ENCODE measurements around the gene ZNF664. TPM values are rescaled to one million over a fixed set of nuclear protein-coding genes. Genes with fewer than 3 reads are reported as not detected.
A peak's percentile ranks its signal among the peaks of the same experiment; 100 is the strongest.

The ZNF664 gene
- total and polyA plus RNA-seq, 2 donors (not counting 1 experiment from before 2014, with no cell fraction given) = 14.3 to 47.1 TPM

GRCh38 chr12:123987022-123987421 is 14.0 kb downstream of the ZNF664 start:
- Mint-ChIP-seq H3K4me1 (peaks cover 37% of the 10 kb centered on the region), H3K27me3 (no peaks in the 10 kb centered on the region), H3K27ac (no peak overlapping the region), H3K9me3 (ENCODE audit: insufficient read depth) (no peaks in the 10 kb centered on the region), H3K4me3 (no peak overlapping the region)
- H3K9ac ChIP-seq (ENCODE audit: low read length) = no peak overlapping the region
- H3K4me3 ChIP-seq (ENCODE audit: control extremely low read depth in 1 of 5, extremely low read depth in 1 of 5, insufficient read depth in 1 of 5, low read depth in 2 of 5, low read length in 4 of 5) = no peak overlapping the region
- WGBS (ENCODE audit: insufficient coverage) = no CpG with 5 or more reads among the region's 2 CpGs
- peaks cover 30% of the 10 kb centered on the region for H3K79me2 ChIP-seq (ENCODE audit: control insufficient read depth, insufficient read depth, low read length)
- H3K4me2 ChIP-seq (replicated peaks; ENCODE audit: low read depth, low read length, poor library complexity, severe bottlenecking) = no peak overlapping the region
- DNase-seq = peak; percentile 12
- peaks cover 13 to 24% of the 10 kb centered on the region in 2 donors for H3K4me1 ChIP-seq (ENCODE audit: control insufficient read depth in 2 of 2, insufficient read depth in 2 of 2, low read length in 2 of 2)
- H3K36me3 ChIP-seq (replicated peaks in 1 of 2; ENCODE audit: control extremely low read depth in 1 of 2, control insufficient read depth in 1 of 2, extremely low read depth in 1 of 2, insufficient read depth in 2 of 2, low read length in 1 of 2) = peaks cover 2 to 30% of the 10 kb centered on the region in 2 experiments
- no peaks in the 10 kb centered on the region for H3K9me3 ChIP-seq (ENCODE audit: control extremely low read depth in 1 of 3, control insufficient read depth in 2 of 3, insufficient read depth in 1 of 3, low read length in 2 of 3)
- ChIA-PET CTCF (interaction anchor here (0.5 to 7.0 kb wide), 6 partner anchors 9 to 86 kb away, joined by 3 to 72 read pairs (median 5); no protein-coding TSS in a partner anchor), POLR2A (interaction anchor here (0.7 kb wide), 1 partner anchor 1078 kb away, joined by 3 read pairs; no protein-coding TSS in a partner anchor)
- no peak overlapping the region for H2AFZ ChIP-seq (ENCODE audit: insufficient read depth, low read depth, low read length, poor library complexity, severe bottlenecking)
- H4K20me1 ChIP-seq (ENCODE audit: control insufficient read depth, insufficient read depth, low read length, poor library complexity, severe bottlenecking) = peaks cover 36% of the 10 kb centered on the region
- H3K27me3 ChIP-seq (replicated peaks in 1 of 4; ENCODE audit: control extremely low read depth in 1 of 4, control insufficient read depth in 3 of 4, insufficient read depth in 4 of 4, low read length in 3 of 4) = no peaks in the 10 kb centered on the region
- no peak overlapping the region for H3K27ac ChIP-seq (ENCODE audit: low read length in 2 of 2)
- intact Hi-C loops (cut with micrococcal nuclease) = no loop called here
- TF ChIP-seq CTCF (IDR thresholded peaks at IDR 0.05) (no peak), EZH2 (IDR thresholded peaks at IDR 0.05; ENCODE audit: borderline replicate concordance, insufficient read depth, low read depth, low read length, poor library complexity, severe bottlenecking) (no peak)
- ATAC-seq (ENCODE audit: low read depth) = no peak

GRCh38 chr12:123989168-123989567 is 16.2 kb downstream of the ZNF664 start:
- intact Hi-C loops (cut with micrococcal nuclease) = no loop called here

More at GRCh38 chr12:123989168-123989567, 16.2 kb downstream of the ZNF664 start:
- no peak overlapping the region for H3K27ac ChIP-seq (ENCODE audit: low read length in 2 of 2)
- 100% methylated on average over 2 of the region's 5 CpGs for WGBS (ENCODE audit: insufficient coverage)
- no peaks in the 10 kb centered on the region for H3K9me3 Mint-ChIP-seq (ENCODE audit: insufficient read depth)
- H3K4me1 ChIP-seq (ENCODE audit: control insufficient read depth in 2 of 2, insufficient read depth in 2 of 2, low read length in 2 of 2) = peaks cover 13 to 24% of the 10 kb centered on the region in 2 donors
- H3K27me3 Mint-ChIP-seq = no peaks in the 10 kb centered on the region
- H3K27me3 ChIP-seq (replicated peaks in 1 of 4; ENCODE audit: control extremely low read depth in 1 of 4, control insufficient read depth in 3 of 4, insufficient read depth in 4 of 4, low read length in 3 of 4) = no peaks in the 10 kb centered on the region
- no peak for TF ChIP-seq EZH2 (IDR thresholded peaks at IDR 0.05; ENCODE audit: borderline replicate concordance, insufficient read depth, low read depth, low read length, poor library complexity, severe bottlenecking)
- TF ChIP-seq CTCF (IDR thresholded peaks at IDR 0.05) = no peak
- peaks cover 24% of the 10 kb centered on the region for H3K79me2 ChIP-seq (ENCODE audit: control insufficient read depth, insufficient read depth, low read length)
- peaks cover 24% of the 10 kb centered on the region for H4K20me1 ChIP-seq (ENCODE audit: control insufficient read depth, insufficient read depth, low read length, poor library complexity, severe bottlenecking)
- H3K27ac Mint-ChIP-seq = no peak overlapping the region
- no peak for DNase-seq
- ChIA-PET POLR2A (no interaction called here), CTCF (interaction anchor here (1.0 kb wide), 1 partner anchor 84 kb away, joined by 8 read pairs; no protein-coding TSS in a partner anchor)
- peaks cover 37% of the 10 kb centered on the region for H3K4me1 Mint-ChIP-seq
- H3K9me3 ChIP-seq (ENCODE audit: control extremely low read depth in 1 of 3, control insufficient read depth in 2 of 3, insufficient read depth in 1 of 3, low read length in 2 of 3) = no peaks in the 10 kb centered on the region
- H3K4me3 Mint-ChIP-seq = no peak overlapping the region
- no peak overlapping the region for H2AFZ ChIP-seq (ENCODE audit: insufficient read depth, low read depth, low read length, poor library complexity, severe bottlenecking)
- no peak overlapping the region for H3K4me3 ChIP-seq (ENCODE audit: control extremely low read depth in 1 of 5, extremely low read depth in 1 of 5, insufficient read depth in 1 of 5, low read depth in 2 of 5, low read length in 4 of 5)
- ATAC-seq (ENCODE audit: low read depth) = no peak
- peaks cover 2 to 47% of the 10 kb centered on the region in 2 experiments for H3K36me3 ChIP-seq (replicated peaks in 1 of 2; ENCODE audit: control extremely low read depth in 1 of 2, control insufficient read depth in 1 of 2, extremely low read depth in 1 of 2, insufficient read depth in 2 of 2, low read length in 1 of 2)
- no peak overlapping the region for H3K9ac ChIP-seq (ENCODE audit: low read length)
- H3K4me2 ChIP-seq (replicated peaks; ENCODE audit: low read depth, low read length, poor library complexity, severe bottlenecking) = no peak overlapping the region
